HepG2 (cell line): ENCODE results near the gene DPH5. TPM values are rescaled to one million over a fixed set of nuclear protein-coding genes. Genes with fewer than 3 reads are reported as not detected.
A peak's percentile ranks its signal among the peaks of the same experiment; 100 is the strongest.

Experiments
- CEBPG ChIP-seq: IDR thresholded peaks from 2 replicates; pipeline ENCODE4 v1.6.1; 2016
- ERF ChIP-seq: IDR thresholded peaks from 2 replicates; pipeline ENCODE4 v1.6.1; 2018; ENCODE audit warnings: missing biosample characterization, missing genetic modification reagents
- GATAD1 ChIP-seq: IDR thresholded peaks from 2 replicates; pipeline ENCODE4 v1.6.1; 2016; ENCODE audit warnings: missing genetic modification reagents, missing compliant biosample characterization
- GPBP1L1 ChIP-seq: sonication (generic); formaldehyde crosslinking; IDR thresholded peaks from 2 replicates; pipeline ENCODE4 v1.5.0; 2020; ENCODE audit warnings: mild to moderate bottlenecking, missing genetic modification reagents
- HBP1 ChIP-seq: IDR thresholded peaks from 2 replicates; pipeline ENCODE4 v1.6.1; 2016; ENCODE audit warnings: low read depth, control low read depth
- HMG20A ChIP-seq: IDR thresholded peaks from 2 replicates; pipeline ENCODE4 v1.6.1; 2016; ENCODE audit warnings: borderline replicate concordance
- HMGXB4 ChIP-seq, 2 experiments: sonication (generic) in 1 of 2; formaldehyde crosslinking in 1 of 2; IDR thresholded peaks; 2 replicates each; pipeline versions ENCODE4 v1.4.0 to v1.6.1; 2018 to 2020; ENCODE audit warnings: missing genetic modification reagents in 2 of 2, borderline replicate concordance in 1 of 2, low read depth in 1 of 2, mild to moderate bottlenecking in 1 of 2, missing biosample characterization in 1 of 2
- KAT2B ChIP-seq: fragments of 150-350 bp; IDR thresholded peaks from 2 replicates; pipeline ENCODE4 v1.6.1; 2014; ENCODE audit warnings: low read depth, low read length, borderline replicate concordance
- KLF16 ChIP-seq, 2 experiments: sonication (generic) in 1 of 2; formaldehyde crosslinking in 1 of 2; IDR thresholded peaks; 2 replicates each; pipeline versions ENCODE4 v1.6.1 to v1.8.0; 2016 to 2023; ENCODE audit warnings: missing genetic modification reagents in 2 of 2, missing compliant biosample characterization in 1 of 2
- MTF1 ChIP-seq: sonication (generic); formaldehyde crosslinking; IDR thresholded peaks from 2 replicates; pipeline ENCODE4 v1.5.0; 2020; ENCODE audit warnings: missing genetic modification reagents
- MYC ChIP-seq: sonication (generic); formaldehyde crosslinking; IDR thresholded peaks from 2 replicates; pipeline ENCODE4 v1.9.0; 2021; ENCODE audit warnings: missing genetic modification reagents, borderline replicate concordance
- NFYB ChIP-seq: sonication (generic); formaldehyde crosslinking; IDR thresholded peaks from 2 replicates; pipeline ENCODE4 v1.4.0; 2020; ENCODE audit warnings: missing genetic modification reagents
- SIN3A ChIP-seq: IDR thresholded peaks from 2 replicates; pipeline ENCODE4 v1.6.1; 2011; ENCODE audit warnings: low read depth, mild to moderate bottlenecking, control low read depth, low read length, borderline replicate concordance
- TBL1XR1 ChIP-seq: fragments of 150-350 bp; IDR thresholded peaks from 2 replicates; pipeline ENCODE4 v1.6.1; 2014; ENCODE audit warnings: borderline replicate concordance, low read length; ENCODE audit not compliant: partially characterized antibody
- ZBTB8A ChIP-seq: sonication (generic); formaldehyde crosslinking; IDR thresholded peaks from 2 replicates; pipeline ENCODE4 v1.4.0; 2020; ENCODE audit warnings: mild to moderate bottlenecking, low read depth, missing genetic modification reagents, borderline replicate concordance
- ZNF160 ChIP-seq: sonication (generic); formaldehyde crosslinking; IDR thresholded peaks from 2 replicates; pipeline ENCODE4 v1.8.0; 2022; ENCODE audit warnings: mild to moderate bottlenecking, inconsistent platforms, missing genetic modification reagents
- ZNF18 ChIP-seq: sonication (generic); formaldehyde crosslinking; IDR thresholded peaks from 2 replicates; pipeline ENCODE4 v1.8.0; 2022; ENCODE audit warnings: mild to moderate bottlenecking, missing genetic modification reagents; ENCODE audit not compliant: insufficient replicate concordance
- ZNF446 ChIP-seq: sonication (generic); formaldehyde crosslinking; IDR thresholded peaks from 2 replicates; pipeline ENCODE4 v1.5.0; 2020; ENCODE audit warnings: mild to moderate bottlenecking, missing genetic modification reagents
- ZNF556 ChIP-seq: sonication (generic); formaldehyde crosslinking; IDR thresholded peaks from 2 replicates; pipeline ENCODE4 v1.4.0; 2020; ENCODE audit warnings: mild to moderate bottlenecking, missing genetic modification reagents, borderline replicate concordance
- ZNF775 ChIP-seq: sonication (generic); formaldehyde crosslinking; IDR thresholded peaks from 2 replicates; pipeline ENCODE4 v1.4.0; 2020; ENCODE audit warnings: missing genetic modification reagents, mild to moderate bottlenecking, moderate library complexity, borderline replicate concordance
- ZNF781 ChIP-seq: sonication (generic); formaldehyde crosslinking; IDR thresholded peaks from 2 replicates; pipeline ENCODE4 v1.5.1; 2020; ENCODE audit warnings: borderline replicate concordance, mild to moderate bottlenecking, missing genetic modification reagents; ENCODE audit errors: not compliant biosample characterization
- polyA plus RNA-seq, 8 experiments: library from polyadenylated mRNA; depleted of rRNA in 3 of 8; stranded (reverse) in 7 of 8; unstranded in 1 of 8; fragments of >200 nt; fragmentation: Illumina TruSeq in 4 of 8; extraction: Trizol in 4 of 8; gene quantifications; 2 replicates each; pipeline versions ENCODE4 v1.2.1 to v1.2.3, GENCODE V29; 2011 to 2016; ENCODE audit warnings: low read depth in 4 of 8, missing spikeins in 1 of 8, mixed read lengths in 1 of 8; ENCODE audit not compliant: insufficient read depth in 1 of 8
- total RNA-seq, 5 experiments: library from RNA; depleted of rRNA; stranded (reverse); fragments of >200 nt; fragmentation: Illumina TruSeq; extraction: Trizol; gene quantifications; 2 replicates each; pipeline ENCODE4 v1.2.3, GENCODE V29; 2016; ENCODE audit warnings: low read depth in 1 of 5

The DPH5 gene
- total and polyA plus RNA-seq, 2 of the 13 experiments (the other 11 are each of a cell fraction or from before 2014, with no cell fraction given): 53.2 to 79.6 TPM

- 0 out of 2 replicates have a peak, but pooled peaks have one; percentile 24 for TF ChIP-seq ZNF160 (CRISPR knock-in tag)
- 0 out of 2 replicates have a peak, but pooled peaks have one; percentile 7 for TF ChIP-seq CEBPG (CRISPR knock-in tag)
- no peak for TF ChIP-seq HMG20A
- peak; percentile 97 for TF ChIP-seq MYC (CRISPR knock-in tag)
- TF ChIP-seq ZNF556 (CRISPR knock-in tag): 0 out of 2 replicates have a peak, but pooled peaks have one; percentile 19
- TF ChIP-seq MTF1 (CRISPR knock-in tag): no peak
- TF ChIP-seq ZBTB8A (CRISPR knock-in tag): no peak
- TF ChIP-seq SIN3A: peak; percentile 83; the same call in 1 of the 2 replicates
- no peak for TF ChIP-seq ZNF446 (CRISPR knock-in tag)
- TF ChIP-seq KLF16 (CRISPR knock-in tag; IDR thresholded peaks at IDR 0.05): peak in 1 of 2 experiments; percentile 52; a peak in 1 of 4 replicates
- peak; percentile 78 for TF ChIP-seq HBP1 (CRISPR knock-in tag)
- TF ChIP-seq ZNF781 (CRISPR knock-in tag): peak; percentile 77
- peak; percentile 17; the same call in 1 of the 2 replicates for TF ChIP-seq NFYB (CRISPR knock-in tag)
- TF ChIP-seq HMGXB4 (CRISPR knock-in tag; IDR thresholded peaks at IDR 0.05; ENCODE audit: borderline replicate concordance in 1 of 2, low read depth in 1 of 2): peak; percentile 65 to 91; a peak in 3 of 4 replicates
- TF ChIP-seq KAT2B: no peak
- TF ChIP-seq TBL1XR1: peak; percentile 19
- no peak for TF ChIP-seq ZNF18 (CRISPR knock-in tag)
- peak; percentile 40; the same call in 1 of the 2 replicates for TF ChIP-seq ERF (CRISPR knock-in tag)
- no peak for TF ChIP-seq GPBP1L1
- peak; percentile 94 for TF ChIP-seq GATAD1 (CRISPR knock-in tag)
- no peak for TF ChIP-seq ZNF775
Measured at GRCh38 chr1:101025657-101026429, at the start of gene DPH5 (continued).
